Left lung (tissue), 10 donors: Measurements from ENCODE around the gene BAIAP2L1. TPM values are rescaled to one million over a fixed set of nuclear protein-coding genes. Genes with fewer than 3 reads are reported as not detected.

ENCODE experiments used
- ATAC-seq: fragments of 200-7000 bp; cut with Tn5 transposase; one replicate; pipeline ENCODE4 v1.9.1; 2020; ENCODE audit warnings: moderate library complexity
- DNase-seq, 4 donors: peaks; one replicate each; pipeline ENCODE4 v3.0.0-alpha.2; 2013 to 2020
- H3K27ac ChIP-seq, 2 donors: fragments of 200-600 bp; sonication (generic) in 1 of 2; one replicate each; pipeline versions ENCODE4 v1.5.0 to v1.8.0; 2020 to 2021
- H3K27me3 ChIP-seq, 2 donors: fragments of 200-600 bp; sonication (generic) in 1 of 2; one replicate each; pipeline versions ENCODE4 v1.5.0 to v1.8.0; 2020 to 2021
- H3K36me3 ChIP-seq, 2 donors: fragments of 200-600 bp; sonication (generic) in 1 of 2; one replicate each; pipeline versions ENCODE4 v1.5.0 to v1.8.0; 2020 to 2021
- H3K4me1 ChIP-seq, 2 donors: fragments of 200-600 bp; one replicate each; pipeline ENCODE4 v1.8.0; 2021
- H3K4me3 ChIP-seq, 2 donors: fragments of 200-600 bp; sonication (generic) in 1 of 2; one replicate each; pipeline versions ENCODE4 v1.5.0 to v1.8.0; 2020 to 2021; ENCODE audit warnings: mild to moderate bottlenecking in 1 of 2
- H3K9me3 ChIP-seq, 2 donors: fragments of 200-600 bp; sonication (generic) in 1 of 2; one replicate each; pipeline versions ENCODE4 v1.5.0 to v1.8.0; 2020 to 2021
- CTCF ChIP-seq, 2 donors: fragments of 200-600 bp; sonication (generic) in 1 of 2; IDR thresholded peaks; one replicate each; pipeline versions ENCODE4 v1.5.0 to v1.8.0; 2021; ENCODE audit warnings: antibody characterized with exemption in 2 of 2
- intact Hi-C, 2 donors: fragments of 100-400 bp; cut with DNase I; formaldehyde crosslinking; loops; one replicate each; pipeline versions ENCODE4 v1.11.2 to v1.14.2; 2022
- polyA plus RNA-seq, 6 donors: library from polyadenylated mRNA; unstranded; fragments of 120-200 nt; gene quantifications; one replicate each; pipeline ENCODE4 v1.2.1, GENCODE V29; 2013; ENCODE audit not compliant: insufficient read length in 6 of 6
- total RNA-seq, 2 donors: library from RNA; stranded (reverse); fragmentation: NEBNext Ultra II Directional; extraction: Animal tissue kit (Norgen Biotek cat#: 25700); gene quantifications; one replicate each; pipeline ENCODE4 v1.2.1, GENCODE V29; 2021
- donor health status: DM: no; HTN: yes; CAD: no.
- donor health status: DM: no; HTN: no; CAD: no.

The BAIAP2L1 gene
- total and polyA plus RNA-seq, 8 donors: 16.6 to 31.8 (median 20.9) TPM

GRCh38 chr7:98303906-98304305, 97.0 kb downstream of the BAIAP2L1 start:
- ATAC-seq (no peak), DNase-seq (no peak)
- Histone ChIP-seq H3K4me3 (no peak overlapping the region), H3K27ac (no peak overlapping the region), H3K36me3 (peaks cover 0 to 77% of the 10 kb centered on the region in 2 donors), H3K27me3 (no peaks in the 10 kb centered on the region), H3K4me1 (no peaks in the 10 kb centered on the region), H3K9me3 (no peaks in the 10 kb centered on the region)
- no peak for TF ChIP-seq CTCF (IDR thresholded peaks at IDR 0.05)
- intact Hi-C loops: no loop called here

- H3K36me3 ChIP-seq: peaks cover 0 to 71% of the 10 kb centered on the region in 2 donors
- intact Hi-C loops: no loop called here
- ATAC-seq (no peak), DNase-seq (no peak)
- H3K27me3 ChIP-seq: no peaks in the 10 kb centered on the region
- H3K4me3 ChIP-seq: no peak overlapping the region
- no peaks in the 10 kb centered on the region for H3K9me3 ChIP-seq
- H3K27ac ChIP-seq: no peak overlapping the region
- H3K4me1 ChIP-seq: no peaks in the 10 kb centered on the region
- TF ChIP-seq CTCF (IDR thresholded peaks at IDR 0.05): no peak
These were observed 97.6 kb downstream of the BAIAP2L1 start for GRCh38 chr7:98303176-98303865.

- Histone ChIP-seq H3K36me3 (peaks cover 0 to 60% of the 10 kb centered on the region in 2 donors), H3K4me1 (no peaks in the 10 kb centered on the region), H3K9me3 (no peaks in the 10 kb centered on the region), H3K27ac (no peak overlapping the region), H3K27me3 (no peaks in the 10 kb centered on the region), H3K4me3 (no peak overlapping the region)
- intact Hi-C loops: no loop called here
- DNase-seq (no peak), ATAC-seq (no peak)
- TF ChIP-seq CTCF (IDR thresholded peaks at IDR 0.05): no peak
These were observed 99.0 kb downstream of the BAIAP2L1 start for GRCh38 chr7:98301693-98302470.

- no peak for TF ChIP-seq CTCF (IDR thresholded peaks at IDR 0.05)
These were observed 100.1 kb downstream of the BAIAP2L1 start for GRCh38 chr7:98300595-98301372.

More at GRCh38 chr7:98300595-98301372, 100.1 kb downstream of the BAIAP2L1 start:
- intact Hi-C loops: no loop called here
- H3K4me1 ChIP-seq: no peaks in the 10 kb centered on the region
- no peak overlapping the region for H3K27ac ChIP-seq
- H3K27me3 ChIP-seq: no peaks in the 10 kb centered on the region
- no peak for DNase-seq
- H3K36me3 ChIP-seq: peaks cover 0 to 60% of the 10 kb centered on the region in 2 donors
- H3K9me3 ChIP-seq: no peaks in the 10 kb centered on the region
- ATAC-seq: no peak
- no peak overlapping the region for H3K4me3 ChIP-seq
